RWPE2 (cell line): ENCODE results near the gene PTH.

Source experiments
- ATAC-seq: fragments of 200-7000 bp; cut with Tn5 transposase; 3 replicates; pipeline ENCODE4 v1.9.1; 2021; ENCODE audit warnings: low read depth
- DNase-seq: peaks from one replicate; pipeline ENCODE4 v3.0.0-alpha.2; 2020; ENCODE audit warnings: low spot score
- H3K27ac ChIP-seq: fragments of 450-650 bp; 2 replicates; pipeline ENCODE4 v1.5.1; 2017; ENCODE audit warnings: mild to moderate bottlenecking; ENCODE audit not compliant: poor library complexity, severe bottlenecking
- H3K27me3 ChIP-seq: fragments of 250-450 bp; sonication (Bioruptor Pico); 2 replicates; pipeline ENCODE4 v1.5.1; 2021; ENCODE audit warnings: mild to moderate bottlenecking, moderate library complexity; ENCODE audit not compliant: insufficient read depth, poor library complexity, severe bottlenecking
- H3K36me3 ChIP-seq: fragments of 250-450 bp; sonication (Bioruptor Pico); 2 replicates; pipeline ENCODE4 v1.5.1; 2020; ENCODE audit warnings: low read depth, mild to moderate bottlenecking, moderate library complexity
- H3K4me1 ChIP-seq: fragments of 250-450 bp; sonication (Bioruptor Pico); 2 replicates; pipeline ENCODE4 v1.5.1; 2021; ENCODE audit warnings: mild to moderate bottlenecking, moderate library complexity; ENCODE audit not compliant: insufficient read depth, poor library complexity, severe bottlenecking
- H3K4me3 ChIP-seq: fragments of 250-450 bp; sonication (Bioruptor Pico); 2 replicates; pipeline ENCODE4 v1.5.1; 2021; ENCODE audit warnings: mild to moderate bottlenecking, moderate library complexity; ENCODE audit not compliant: severe bottlenecking
- H3K9me3 ChIP-seq: fragments of 250-450 bp; sonication (Bioruptor Pico); 2 replicates; pipeline ENCODE4 v1.5.1; 2021; ENCODE audit warnings: mild to moderate bottlenecking, moderate library complexity; ENCODE audit not compliant: severe bottlenecking
- CTCF ChIP-seq: fragments of 450-650 bp; IDR thresholded peaks from one replicate; pipeline ENCODE4 v1.5.1; 2017; ENCODE audit warnings: mild to moderate bottlenecking, moderate library complexity; ENCODE audit not compliant: poor library complexity, severe bottlenecking

Gene PTH

GRCh38 chr11:13465909-13466371 lies 29.9 kb downstream of the PTH start:
- DNase-seq: no peak
- TF ChIP-seq CTCF: peak; percentile 88
- no peak overlapping the region for H3K4me3 ChIP-seq
- H3K36me3 ChIP-seq: no peaks in the 10 kb centered on the region
- no peak for ATAC-seq
- H3K4me1 ChIP-seq: peaks cover 8% of the 10 kb centered on the region
- H3K9me3 ChIP-seq: no peaks in the 10 kb centered on the region
- H3K27ac ChIP-seq: no peak overlapping the region
- H3K27me3 ChIP-seq: no peaks in the 10 kb centered on the region

DNA sequence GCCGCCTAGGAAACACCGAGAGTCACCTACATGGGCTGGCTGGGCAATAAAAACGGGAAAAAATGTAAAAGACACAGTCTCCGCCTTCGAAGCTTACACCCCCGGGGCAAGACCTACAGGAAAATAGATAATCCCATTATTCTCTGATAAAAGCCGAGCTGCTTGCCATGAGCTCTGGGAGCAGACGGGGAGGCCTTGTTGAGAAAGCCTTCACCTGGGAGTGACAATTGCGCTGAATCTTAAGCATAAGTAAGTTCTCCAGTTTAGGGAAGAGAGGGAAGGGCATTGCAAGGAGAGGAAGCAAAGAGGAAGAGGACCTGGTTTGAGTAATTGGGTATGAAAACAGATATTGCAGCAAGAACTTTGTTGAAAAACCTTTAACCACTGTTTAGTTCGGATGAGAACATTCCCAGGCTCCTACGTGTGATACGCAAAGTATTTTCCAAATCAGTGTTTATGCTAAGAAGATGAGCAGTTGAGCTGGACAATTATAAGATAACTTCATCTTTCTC lies 32.0 kb downstream of the PTH start:
- H3K36me3 ChIP-seq: no peaks in the 10 kb centered on the region
- no peaks in the 10 kb centered on the region for H3K9me3 ChIP-seq
- peak overlapping the region; percentile 78 for H3K27ac ChIP-seq
- peak overlapping the region; percentile 62 for H3K4me3 ChIP-seq
- no peak for ATAC-seq
- DNase-seq: no peak
- no peaks in the 10 kb centered on the region for H3K27me3 ChIP-seq
- peaks cover 21% of the 10 kb centered on the region for H3K4me1 ChIP-seq
- TF ChIP-seq CTCF: no peak

GRCh38 chr11:13462901-13463778 lies 32.7 kb downstream of the PTH start, which contains the start of gene BTBD10:
Gene BTBD10 (minus strand): TSS chr11:13463222. CDS start chr11:13445124, 18,098 bp downstream.
- ATAC-seq: peak; percentile 95

DNA sequence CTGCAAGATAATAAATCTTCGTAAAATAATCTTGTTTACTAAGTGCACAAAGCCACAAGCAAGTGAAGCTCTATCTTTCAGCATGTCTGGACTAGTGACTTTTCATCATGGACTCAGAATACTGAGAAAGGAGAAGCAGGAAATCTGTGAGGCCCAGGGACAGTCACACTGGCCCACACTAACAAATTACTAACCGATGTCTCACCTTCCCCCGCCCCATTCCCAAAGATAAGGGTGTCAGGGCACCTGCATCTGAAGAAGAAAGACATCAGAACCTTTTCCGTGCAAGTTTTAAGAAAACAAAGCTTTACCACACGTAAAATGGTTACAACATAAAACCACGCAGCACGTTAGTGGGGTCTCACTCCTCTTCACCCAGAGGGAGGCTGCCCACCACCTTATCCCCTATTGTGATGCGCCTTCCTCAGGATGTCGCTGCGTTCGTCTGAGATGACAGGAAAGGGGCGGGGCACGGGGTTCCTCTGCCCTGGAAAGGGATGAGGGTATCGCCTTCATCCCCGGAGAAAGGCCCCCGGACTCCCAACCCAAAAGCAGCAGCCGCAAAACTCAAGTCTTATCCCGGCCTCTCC lies 33.4 kb downstream of the PTH start:
- Histone ChIP-seq H3K9me3 (no peaks in the 10 kb centered on the region), H3K27me3 (no peaks in the 10 kb centered on the region), H3K36me3 (no peaks in the 10 kb centered on the region), H3K27ac (peak overlapping the region; percentile 78), H3K4me3 (peak overlapping the region; percentile 62), H3K4me1 (peaks cover 21% of the 10 kb centered on the region)
- TF ChIP-seq CTCF: no peak
- ATAC-seq: peak; percentile 63
- peak; percentile 76 for DNase-seq

More at GRCh38 chr11:13462901-13463778, 32.7 kb downstream of the PTH start, which contains the start of gene BTBD10:
- no peak for TF ChIP-seq CTCF
- Histone ChIP-seq H3K4me1 (peaks cover 21% of the 10 kb centered on the region), H3K9me3 (no peaks in the 10 kb centered on the region), H3K27me3 (no peaks in the 10 kb centered on the region), H3K4me3 (peak within 1 kb of the TSS; percentile 62), H3K36me3 (no peaks in the 10 kb centered on the region), H3K27ac (peak within 1 kb of the TSS; percentile 78)
- DNase-seq: peak; percentile 92
